Gastrocnemius medialis (tissue), 4 donors: ENCODE measurements around the gene CLCA2. TPM values are rescaled to one million over a fixed set of nuclear protein-coding genes. Genes with fewer than 3 reads are reported as not detected.

Experiments
- ATAC-seq, 2 donors: fragments of 150-250 bp; one replicate each; pipeline ENCODE4 v1.9.1; 2016
- DNase-seq, 2 donors: peaks; one replicate each; pipeline ENCODE4 v3.0.0-alpha.2; 2019
- H3K27ac ChIP-seq, 4 donors: fragments of 200-600 bp; sonication (generic); 1 replicate in 1 of 4; 2 replicates in 3 of 4; pipeline ENCODE4 v1.5.1; 2016 to 2018; ENCODE audit warnings: mild to moderate bottlenecking in 2 of 4, moderate library complexity in 1 of 4
- H3K27me3 ChIP-seq, 3 donors: fragments of 200-600 bp; sonication (generic) in 2 of 3; 1 replicate in 1 of 3; 2 replicates in 2 of 3; pipeline versions ENCODE4 v1.5.1 to v1.6.0; 2016 to 2019; ENCODE audit warnings: mild to moderate bottlenecking in 1 of 3, moderate library complexity in 1 of 3
- H3K36me3 ChIP-seq, 2 donors: fragments of 200-600 bp; sonication (generic) in 1 of 2; one replicate each; pipeline ENCODE4 v1.5.1; 2017 to 2018
- H3K4me1 ChIP-seq, 2 donors: fragments of 200-600 bp; sonication (generic) in 1 of 2; one replicate each; pipeline ENCODE4 v1.5.1; 2016 to 2017; ENCODE audit warnings: mild to moderate bottlenecking in 2 of 2
- H3K4me3 ChIP-seq, 4 donors: fragments of 200-600 bp; sonication (generic) in 3 of 4; 1 replicate in 1 of 4; 2 replicates in 3 of 4; pipeline ENCODE4 v1.5.1; 2016 to 2019; ENCODE audit warnings: mild to moderate bottlenecking in 2 of 4
- H3K9me3 ChIP-seq, 3 donors: fragments of 200-600 bp; sonication (generic) in 2 of 3; 1 replicate in 1 of 3; 2 replicates in 2 of 3; pipeline ENCODE4 v1.5.1; 2016 to 2019
- POLR2A ChIP-seq, 2 donors: fragments of 450-650 bp; IDR thresholded peaks; one replicate each; pipeline ENCODE4 v1.6.1; 2017; ENCODE audit warnings: antibody characterized with exemption in 2 of 2, mild to moderate bottlenecking in 2 of 2, moderate library complexity in 2 of 2
- in situ Hi-C, 4 donors: fragments of 200-750 bp; cut with MboI; loops; one replicate each; pipeline versions ENCODE4 v1.15.0 to v1.8.0; 2017; ENCODE audit warnings: low sequenced_read_pairs in 4 of 4
- intact Hi-C: fragments of 100-400 bp; cut with DNase I; formaldehyde crosslinking; loops from one replicate; pipeline ENCODE4 v1.15.1; 2023; ENCODE audit warnings: low total_unique reads
- total RNA-seq, 4 donors: library from RNA; depleted of rRNA; stranded (reverse); fragments of >200 nt; gene quantifications; one replicate each; pipeline versions ENCODE4 v1.1.0 to v1.2.3, GENCODE V29; 2016
- TF ChIP-seq, protein P1 (sequence below), 5 experiments: fragments of 450-650 bp in 3 of 5; fragments of 200-600 bp in 2 of 5; sonication (generic) in 2 of 5; IDR thresholded peaks in 4 of 5; conservative IDR thresholded peaks in 1 of 5; 1 replicate in 4 of 5; 2 replicates in 1 of 5; pipeline ENCODE4 v1.5.1; 2016 to 2019; ENCODE audit warnings: antibody characterized with exemption in 5 of 5, mild to moderate bottlenecking in 3 of 5, moderate library complexity in 3 of 5

The CLCA2 gene
- total RNA-seq, 4 donors from 2014 or later = not detected

DNA sequence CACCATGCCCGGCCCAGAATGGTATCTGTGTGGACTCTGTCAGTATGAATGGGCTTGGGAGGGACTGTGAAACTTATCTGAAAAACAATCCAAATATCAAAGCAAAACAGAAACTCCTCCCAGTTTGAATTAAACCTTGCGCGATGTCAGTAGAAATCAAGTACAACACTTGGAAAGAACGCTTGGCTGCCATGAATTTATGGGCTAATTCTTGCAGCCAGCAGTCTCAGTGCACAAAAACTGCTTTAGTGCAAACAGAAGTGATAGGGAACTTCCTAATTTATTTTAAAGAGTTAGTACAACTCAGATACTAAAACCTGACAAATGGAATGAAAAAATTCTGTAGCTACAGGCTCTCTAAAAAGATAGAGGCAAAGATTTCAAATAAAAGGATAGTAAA, 53.3 kb downstream of the CLCA2 start:
- Histone ChIP-seq H3K27ac (no peak overlapping the region), H3K4me3 (no peak overlapping the region), H3K9me3 (no peaks in the 10 kb centered on the region), H3K36me3 (no peaks in the 10 kb centered on the region), H3K27me3 (no peaks in the 10 kb centered on the region), H3K4me1 (no peaks in the 10 kb centered on the region)
- no peak for TF ChIP-seq POLR2A (IDR thresholded peaks at IDR 0.05)
- TF ChIP-seq, protein P1, sequence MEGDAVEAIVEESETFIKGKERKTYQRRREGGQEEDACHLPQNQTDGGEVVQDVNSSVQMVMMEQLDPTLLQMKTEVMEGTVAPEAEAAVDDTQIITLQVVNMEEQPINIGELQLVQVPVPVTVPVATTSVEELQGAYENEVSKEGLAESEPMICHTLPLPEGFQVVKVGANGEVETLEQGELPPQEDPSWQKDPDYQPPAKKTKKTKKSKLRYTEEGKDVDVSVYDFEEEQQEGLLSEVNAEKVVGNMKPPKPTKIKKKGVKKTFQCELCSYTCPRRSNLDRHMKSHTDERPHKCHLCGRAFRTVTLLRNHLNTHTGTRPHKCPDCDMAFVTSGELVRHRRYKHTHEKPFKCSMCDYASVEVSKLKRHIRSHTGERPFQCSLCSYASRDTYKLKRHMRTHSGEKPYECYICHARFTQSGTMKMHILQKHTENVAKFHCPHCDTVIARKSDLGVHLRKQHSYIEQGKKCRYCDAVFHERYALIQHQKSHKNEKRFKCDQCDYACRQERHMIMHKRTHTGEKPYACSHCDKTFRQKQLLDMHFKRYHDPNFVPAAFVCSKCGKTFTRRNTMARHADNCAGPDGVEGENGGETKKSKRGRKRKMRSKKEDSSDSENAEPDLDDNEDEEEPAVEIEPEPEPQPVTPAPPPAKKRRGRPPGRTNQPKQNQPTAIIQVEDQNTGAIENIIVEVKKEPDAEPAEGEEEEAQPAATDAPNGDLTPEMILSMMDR (IDR thresholded peaks at IDR 0.05 in 4 of 5, conservative IDR thresholded peaks at IDR 0.05 in 1 of 5) = no peak
- ATAC-seq = no peak
- no peak for DNase-seq
- in situ Hi-C loops = loop anchor here in 1 of 4 donors (10.0 kb wide), 1 partner anchor 608 kb away; no protein-coding TSS in a partner anchor
- intact Hi-C loops = loop anchor here (10.0 kb wide), 1 partner anchor 92 kb away; no protein-coding TSS in a partner anchor

DNA sequence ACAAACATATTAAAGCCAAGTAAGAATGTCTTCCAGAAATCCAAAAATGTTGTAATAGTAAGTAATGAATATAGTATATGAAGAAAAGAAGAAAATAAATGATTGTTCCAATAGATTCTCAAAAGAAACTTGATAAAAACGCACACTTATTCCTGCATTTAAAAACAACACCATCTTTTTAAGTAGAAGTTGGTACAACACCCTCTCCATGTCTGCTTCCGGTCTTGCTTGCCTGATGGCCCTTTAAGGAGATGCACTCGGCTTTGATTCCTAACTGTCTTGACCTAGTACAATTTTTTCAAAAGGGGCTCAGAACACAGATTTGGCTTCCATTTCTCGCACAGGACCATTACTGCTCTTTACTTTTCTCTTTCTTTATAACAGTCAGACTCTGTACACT, 53.7 kb downstream of the CLCA2 start:
- intact Hi-C loops = loop anchor here (10.0 kb wide), 1 partner anchor 93 kb away; no protein-coding TSS in a partner anchor
- H3K9me3 ChIP-seq = no peaks in the 10 kb centered on the region
- H3K27ac ChIP-seq = no peak overlapping the region
- no peaks in the 10 kb centered on the region for H3K36me3 ChIP-seq
- ATAC-seq = no peak
- TF ChIP-seq, protein P1 (IDR thresholded peaks at IDR 0.05 in 4 of 5, conservative IDR thresholded peaks at IDR 0.05 in 1 of 5) = no peak
- no peak for TF ChIP-seq POLR2A (IDR thresholded peaks at IDR 0.05)
- no peaks in the 10 kb centered on the region for H3K27me3 ChIP-seq
- H3K4me3 ChIP-seq = no peak overlapping the region
- DNase-seq = no peak
- no peaks in the 10 kb centered on the region for H3K4me1 ChIP-seq
- in situ Hi-C loops = loop anchor here in 1 of 4 donors (10.0 kb wide), 1 partner anchor 607 kb away; no protein-coding TSS in a partner anchor

DNA sequence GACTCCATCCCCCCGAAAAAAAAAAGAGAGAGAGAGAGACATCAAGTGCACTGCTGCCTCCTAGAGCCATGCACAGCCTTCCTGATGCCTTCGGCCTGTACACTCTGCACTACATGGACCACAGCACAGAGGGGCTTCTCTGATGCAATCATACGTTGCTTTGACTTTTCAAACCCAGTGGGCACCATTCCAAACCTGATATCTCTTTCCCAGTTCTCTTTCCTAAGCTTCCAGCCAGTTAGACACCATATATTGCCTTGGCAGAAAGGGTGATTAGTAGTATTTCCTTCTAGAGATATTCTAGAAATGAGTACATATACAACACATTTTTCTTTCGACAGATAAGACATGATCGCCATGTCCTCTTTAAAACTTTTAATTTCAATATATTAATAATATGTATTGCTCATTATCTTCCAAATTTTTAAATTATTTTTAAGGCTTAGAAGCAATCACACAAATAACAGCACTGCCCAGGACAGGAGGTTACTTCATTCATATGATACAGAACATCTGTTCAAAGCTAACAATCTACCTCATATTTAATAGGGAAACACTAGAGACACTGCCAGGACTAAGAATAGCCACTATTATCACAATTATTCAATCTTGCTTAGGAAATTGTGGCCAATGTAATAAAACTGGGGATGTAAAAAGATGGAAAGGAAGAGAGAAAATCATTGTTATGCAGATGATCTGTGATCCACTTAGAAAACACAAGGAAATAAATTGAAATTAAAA, 54.6 kb downstream of the CLCA2 start:
- DNase-seq (no peak), ATAC-seq (no peak)
- Histone ChIP-seq H3K27ac (no peak overlapping the region), H3K4me1 (no peaks in the 10 kb centered on the region), H3K4me3 (no peak overlapping the region), H3K9me3 (no peaks in the 10 kb centered on the region), H3K36me3 (no peaks in the 10 kb centered on the region), H3K27me3 (no peaks in the 10 kb centered on the region)
- TF ChIP-seq, protein P1 (IDR thresholded peaks at IDR 0.05 in 4 of 5, conservative IDR thresholded peaks at IDR 0.05 in 1 of 5) = no peak
- no peak for TF ChIP-seq POLR2A (IDR thresholded peaks at IDR 0.05)
- in situ Hi-C loops (loop anchor here in 1 of 4 donors (10.0 kb wide), 1 partner anchor 606 kb away; no protein-coding TSS in a partner anchor), intact Hi-C loops (loop anchor here (10.0 kb wide), 1 partner anchor 94 kb away; no protein-coding TSS in a partner anchor)

DNA sequence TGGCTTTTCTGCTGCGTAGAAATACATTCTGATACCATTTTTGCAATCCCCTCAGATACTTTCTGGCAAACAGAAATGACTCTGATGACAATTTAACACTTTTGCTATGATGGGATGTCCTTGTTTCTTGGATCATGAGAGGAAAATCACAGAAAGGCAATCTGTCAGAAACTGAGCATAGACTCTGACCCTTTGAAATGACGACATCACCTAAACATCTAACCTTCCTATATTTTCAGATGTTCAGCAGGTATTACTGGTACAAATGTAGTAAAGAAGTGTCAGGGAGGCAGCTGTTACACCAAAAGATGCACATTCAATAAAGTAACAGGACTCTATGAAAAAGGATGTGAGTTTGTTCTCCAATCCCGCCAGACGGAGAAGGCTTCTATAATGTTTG, 58.0 kb downstream of the CLCA2 start:
- Histone ChIP-seq H3K4me1 (no peaks in the 10 kb centered on the region), H3K9me3 (no peaks in the 10 kb centered on the region), H3K4me3 (no peak overlapping the region), H3K27me3 (no peaks in the 10 kb centered on the region), H3K27ac (no peak overlapping the region), H3K36me3 (no peaks in the 10 kb centered on the region)
- TF ChIP-seq, protein P1 (IDR thresholded peaks at IDR 0.05 in 4 of 5, conservative IDR thresholded peaks at IDR 0.05 in 1 of 5) = no peak
- TF ChIP-seq POLR2A (IDR thresholded peaks at IDR 0.05) = no peak
- intact Hi-C loops = no loop called here
- ATAC-seq (no peak), DNase-seq (no peak)
- in situ Hi-C loops = no loop called here
